ENCODE data around the gene CDH3. TPM values are rescaled to one million over a fixed set of nuclear protein-coding genes. Genes with fewer than 3 reads are reported as not detected.

CDH3 gene
- polyA plus RNA-seq, 1 experiment, result not detected

GRCh38 chr16:68722119-68723024 lies 77.3 kb downstream of the CDH3 start:
- H3K9me3 ChIP-seq (ENCODE audit: control insufficient read depth, insufficient read depth, low read length), result no peaks in the 10 kb centered on the region
- ChIA-PET POLR2A (interaction anchor here (0.6 kb wide), 1 partner anchor 129 kb away, joined by 4 read pairs; no protein-coding TSS in a partner anchor), CTCF (interaction anchor here (0.8 kb wide), 1 partner anchor 125 kb away, joined by 3 read pairs; no protein-coding TSS in a partner anchor)
- no peak overlapping the region for H3K27ac ChIP-seq (ENCODE audit: low read depth, low read length)
- DNase-seq (ENCODE audit: low read depth, low spot score), result no peak
- no peak overlapping the region for H3K4me3 ChIP-seq (ENCODE audit: low read depth, low read length)
- H3K27me3 ChIP-seq (ENCODE audit: control insufficient read depth, insufficient read depth, low read length), result no peaks in the 10 kb centered on the region
- no peak for TF ChIP-seq CTCF (IDR thresholded peaks at IDR 0.05; ENCODE audit: low read depth, low read length)

GRCh38 chr16:68724797-68725196 lies 79.7 kb downstream of the CDH3 start:
- H3K9me3 ChIP-seq (ENCODE audit: control insufficient read depth, insufficient read depth, low read length), result no peaks in the 10 kb centered on the region
- ChIA-PET CTCF (no interaction called here), POLR2A (no interaction called here)
- H3K4me3 ChIP-seq (ENCODE audit: low read depth, low read length), result no peak overlapping the region
- TF ChIP-seq CTCF (IDR thresholded peaks at IDR 0.05; ENCODE audit: low read depth, low read length), result no peak
- no peak overlapping the region for H3K27ac ChIP-seq (ENCODE audit: low read depth, low read length)
- no peaks in the 10 kb centered on the region for H3K27me3 ChIP-seq (ENCODE audit: control insufficient read depth, insufficient read depth, low read length)
- no peak for DNase-seq (ENCODE audit: low read depth, low spot score)

- no peak for TF ChIP-seq CTCF (IDR thresholded peaks at IDR 0.05; ENCODE audit: low read depth, low read length)
- H3K27ac ChIP-seq (ENCODE audit: low read depth, low read length), result no peak overlapping the region
- no peak overlapping the region for H3K4me3 ChIP-seq (ENCODE audit: low read depth, low read length)
- POLR2A ChIA-PET, result no interaction called here
- DNase-seq (ENCODE audit: low read depth, low spot score), result no peak
- H3K9me3 ChIP-seq (ENCODE audit: control insufficient read depth, insufficient read depth, low read length), result no peaks in the 10 kb centered on the region
- CTCF ChIA-PET, result no interaction called here
- H3K27me3 ChIP-seq (ENCODE audit: control insufficient read depth, insufficient read depth, low read length), result no peaks in the 10 kb centered on the region
These were observed 83.4 kb downstream of the CDH3 start for GRCh38 chr16:68728523-68728922.

- TF ChIP-seq CTCF (IDR thresholded peaks at IDR 0.05; ENCODE audit: low read depth, low read length), result no peak
- Histone ChIP-seq H3K27ac (ENCODE audit: low read depth, low read length) (no peak overlapping the region), H3K9me3 (ENCODE audit: control insufficient read depth, insufficient read depth, low read length) (no peaks in the 10 kb centered on the region; the same call in 1 of the 2 replicates), H3K4me3 (ENCODE audit: low read depth, low read length) (no peak overlapping the region), H3K27me3 (ENCODE audit: control insufficient read depth, insufficient read depth, low read length) (peaks cover 10% of the 10 kb centered on the region)
- ChIA-PET CTCF (no interaction called here), POLR2A (no interaction called here)
- no peak for DNase-seq (ENCODE audit: low read depth, low spot score)
These were observed 86.5 kb downstream of the CDH3 start for GRCh38 chr16:68731637-68732036.

GRCh38 chr16:68732042-68732680 lies 87.1 kb downstream of the CDH3 start:
- Histone ChIP-seq H3K27ac (ENCODE audit: low read depth, low read length) (no peak overlapping the region), H3K9me3 (ENCODE audit: control insufficient read depth, insufficient read depth, low read length) (peaks cover 4% of the 10 kb centered on the region), H3K4me3 (ENCODE audit: low read depth, low read length) (no peak overlapping the region), H3K27me3 (ENCODE audit: control insufficient read depth, insufficient read depth, low read length) (peaks cover 15% of the 10 kb centered on the region)
- POLR2A ChIA-PET, result no interaction called here
- DNase-seq (ENCODE audit: low read depth, low spot score), result no peak
- TF ChIP-seq CTCF (IDR thresholded peaks at IDR 0.05; ENCODE audit: low read depth, low read length), result no peak
- CTCF ChIA-PET, result interaction anchor here (0.6 kb wide), 1 partner anchor 31 kb away, joined by 3 read pairs; no protein-coding TSS in a partner anchor
